Activated CD4-positive, alpha-beta T cell treated with anti-CD3 and anti-CD28 coated beads, Interleukin-2, amount 10 ng/mL, durations not matched to agents 7 days and 5 days (primary cell): ENCODE results near the gene YARS1. TPM values are rescaled to one million over a fixed set of nuclear protein-coding genes. Genes with fewer than 3 reads are reported as not detected.

Experiments
- CTCF ChIA-PET: fragments of 350-600 bp; sonication (Branson Sonifier 250); formaldehyde crosslinking; loops from one replicate; lab custom pipeline; 2021; ENCODE audit warnings: antibody characterized with exemption; lab: Charles Lee
- POLR2A ChIA-PET: fragments of 350-600 bp; sonication (Branson Sonifier 250); formaldehyde crosslinking; loops from one replicate; lab custom pipeline; 2021; ENCODE audit warnings: antibody characterized with exemption; lab: Charles Lee
- DNase-seq: peaks from one replicate; pipeline ENCODE4 v3.0.0-alpha.2; 2020
- H3K27ac Mint-ChIP-seq: one replicate; pipeline ENCODE4 v1.8.0; 2021; ENCODE audit warnings: mild to moderate bottlenecking, moderate library complexity, mixed read lengths
- H3K27me3 Mint-ChIP-seq: one replicate; pipeline ENCODE4 v1.8.0; 2021; ENCODE audit warnings: mixed read lengths
- H3K36me3 Mint-ChIP-seq: one replicate; pipeline ENCODE4 v1.8.0; 2021; ENCODE audit warnings: low read depth, mixed read lengths
- H3K4me1 Mint-ChIP-seq: one replicate; pipeline ENCODE4 v1.8.0; 2021; ENCODE audit warnings: mixed read lengths
- H3K4me3 Mint-ChIP-seq: one replicate; pipeline ENCODE4 v1.8.0; 2021; ENCODE audit warnings: mild to moderate bottlenecking, moderate library complexity, mixed read lengths
- H3K9me3 Mint-ChIP-seq: one replicate; pipeline ENCODE4 v1.8.0; 2021; ENCODE audit warnings: mixed read lengths
- total RNA-seq, 2 experiments: library from RNA; stranded (reverse); gene quantifications; one replicate each; pipeline ENCODE4 v1.2.3, GENCODE V29; 2021

The YARS1 gene
- total RNA-seq, 2 experiments from 2014 or later = 167 to 196 TPM

DNA sequence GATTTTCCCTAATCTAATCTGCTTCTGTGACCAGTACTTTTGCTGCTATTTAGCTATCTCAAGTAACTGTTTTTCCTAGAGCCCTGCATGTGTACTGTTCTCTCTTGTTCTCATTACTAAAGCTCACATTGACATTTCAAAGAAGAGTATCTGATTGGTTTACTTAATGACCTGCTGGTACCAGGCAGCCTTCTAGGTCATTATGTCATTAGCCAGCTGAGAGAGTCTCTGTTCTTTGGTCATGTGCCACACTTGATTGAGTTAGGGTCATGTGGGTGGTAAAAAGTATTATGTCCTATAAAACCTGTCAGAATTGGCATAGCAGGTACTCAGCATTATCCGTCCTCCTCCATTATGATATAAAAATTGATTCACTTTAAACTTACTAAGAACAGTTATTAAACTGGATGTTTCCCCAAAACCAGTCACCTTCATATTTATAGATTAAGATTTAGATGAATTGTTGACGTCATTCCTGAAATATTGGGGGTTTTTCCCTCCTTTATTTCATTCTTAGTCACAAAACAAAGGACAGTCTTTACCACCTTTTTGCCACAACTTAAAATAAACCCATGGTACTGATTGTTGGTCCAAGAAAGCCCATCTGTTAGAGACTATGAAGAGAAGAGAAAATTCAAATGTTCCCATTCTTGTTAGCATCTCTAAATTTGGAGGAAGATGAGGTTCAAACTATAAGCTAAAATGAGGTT lies 31.4 kb upstream of the YARS1 start:
- no peak overlapping the region for H3K4me3 Mint-ChIP-seq
- H3K27me3 Mint-ChIP-seq = no peaks in the 10 kb centered on the region
- H3K27ac Mint-ChIP-seq = no peak overlapping the region
- H3K4me1 Mint-ChIP-seq = no peaks in the 10 kb centered on the region
- POLR2A ChIA-PET = no interaction called here
- DNase-seq = no peak
- no peaks in the 10 kb centered on the region for H3K9me3 Mint-ChIP-seq
- CTCF ChIA-PET = interaction anchor here (1.1 kb wide), 1 partner anchor 28 kb away, joined by 5 read pairs; no protein-coding TSS in a partner anchor
- H3K36me3 Mint-ChIP-seq = peaks cover 28% of the 10 kb centered on the region

DNA sequence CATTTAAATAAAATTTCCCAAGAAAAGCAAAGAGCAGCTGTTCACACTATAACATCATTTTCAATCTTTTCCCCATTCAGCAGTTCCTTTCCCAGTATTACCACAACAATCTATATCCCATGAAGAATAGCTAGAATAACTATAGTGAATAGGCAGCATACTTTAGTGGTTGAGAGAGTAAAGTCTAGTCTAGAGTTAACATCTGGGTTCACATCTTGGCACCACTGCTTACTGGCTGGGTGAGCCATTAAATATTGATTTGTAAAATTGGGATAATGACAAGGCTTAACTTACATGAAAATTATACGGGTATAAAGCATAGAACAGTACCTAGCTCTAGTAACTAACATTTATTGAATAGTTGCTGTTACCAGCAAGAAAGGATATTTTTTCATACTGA lies 14.7 kb upstream of the YARS1 start:
- no peaks in the 10 kb centered on the region for H3K27me3 Mint-ChIP-seq
- DNase-seq = no peak
- H3K4me3 Mint-ChIP-seq = no peak overlapping the region
- H3K27ac Mint-ChIP-seq = no peak overlapping the region
- peaks cover 7% of the 10 kb centered on the region for H3K4me1 Mint-ChIP-seq
- H3K9me3 Mint-ChIP-seq = no peaks in the 10 kb centered on the region
- ChIA-PET CTCF (interaction anchor here (0.7 kb wide), 1 partner anchor 10 kb away, joined by 3 read pairs; no protein-coding TSS in a partner anchor), POLR2A (no interaction called here)
- peaks cover 67% of the 10 kb centered on the region for H3K36me3 Mint-ChIP-seq

DNA sequence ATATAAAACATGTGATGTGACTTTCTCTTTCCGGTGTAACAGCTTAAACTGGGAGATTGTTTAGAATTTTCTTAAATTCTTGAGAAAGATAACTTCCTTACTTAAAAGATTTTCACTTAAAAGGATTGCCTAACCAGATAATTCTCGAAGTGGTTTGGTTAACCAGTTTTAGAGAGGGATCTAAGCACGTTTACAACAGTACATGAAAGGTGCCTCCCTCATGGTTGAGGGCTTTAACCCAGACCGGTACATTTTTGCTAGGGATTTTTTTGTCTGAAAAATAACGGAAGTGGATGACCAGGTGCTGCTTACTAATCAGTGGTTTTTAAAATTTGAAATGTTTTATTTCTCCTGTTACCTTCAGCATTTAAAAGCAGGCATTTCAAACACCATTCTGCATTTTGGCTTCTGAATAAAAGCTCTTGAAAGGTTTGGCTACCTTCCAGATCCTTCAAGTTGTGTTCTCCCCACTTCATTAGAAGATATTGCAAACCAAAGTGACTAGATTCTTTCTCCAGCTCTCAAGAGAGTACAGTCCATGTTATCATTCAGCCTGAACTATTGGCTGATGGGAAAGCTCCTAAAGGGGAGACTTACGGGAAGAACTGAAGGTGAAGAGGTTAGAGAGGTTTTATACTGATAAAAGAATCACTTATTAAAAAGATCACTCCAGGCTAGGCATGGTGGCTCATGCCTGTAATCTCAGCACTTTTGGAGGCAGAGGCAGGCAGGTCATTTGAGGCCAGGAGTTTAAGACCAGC lies 13.1 kb upstream of the YARS1 start:
- no peak for DNase-seq
- POLR2A ChIA-PET = no interaction called here
- Mint-ChIP-seq H3K4me1 (peaks cover 9% of the 10 kb centered on the region), H3K4me3 (no peak overlapping the region), H3K27ac (no peak overlapping the region), H3K36me3 (peaks cover 71% of the 10 kb centered on the region), H3K9me3 (no peaks in the 10 kb centered on the region), H3K27me3 (no peaks in the 10 kb centered on the region)
- CTCF ChIA-PET = interaction anchor here (0.6 to 0.7 kb wide), 2 partner anchors 72 to 310 kb away, joined by 3 read pairs; no protein-coding TSS in a partner anchor

DNA sequence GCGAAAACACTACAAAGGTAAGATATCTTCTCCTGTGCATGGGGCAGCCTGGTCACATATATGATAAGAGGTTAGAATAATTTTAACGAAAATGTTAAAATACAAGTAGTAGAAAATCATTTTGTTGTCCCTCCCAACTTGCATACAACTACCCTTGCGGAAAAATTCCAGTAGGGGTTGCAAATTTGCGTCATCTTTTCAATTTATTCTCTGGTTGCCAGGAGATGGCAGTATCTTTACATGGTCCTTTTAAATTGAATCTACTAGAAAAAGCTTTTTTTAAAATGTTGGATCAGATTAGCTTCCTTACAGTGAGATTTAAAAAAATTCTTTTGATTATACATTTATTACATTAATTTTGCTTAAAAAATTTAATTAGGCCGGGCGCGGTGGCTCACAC lies 11.2 kb upstream of the YARS1 start:
- POLR2A ChIA-PET = no interaction called here
- Mint-ChIP-seq H3K27ac (no peak overlapping the region), H3K4me3 (no peak overlapping the region), H3K9me3 (no peaks in the 10 kb centered on the region), H3K4me1 (peaks cover 17% of the 10 kb centered on the region), H3K36me3 (peaks cover 72% of the 10 kb centered on the region), H3K27me3 (no peaks in the 10 kb centered on the region)
- CTCF ChIA-PET = no interaction called here
- no peak for DNase-seq

DNA sequence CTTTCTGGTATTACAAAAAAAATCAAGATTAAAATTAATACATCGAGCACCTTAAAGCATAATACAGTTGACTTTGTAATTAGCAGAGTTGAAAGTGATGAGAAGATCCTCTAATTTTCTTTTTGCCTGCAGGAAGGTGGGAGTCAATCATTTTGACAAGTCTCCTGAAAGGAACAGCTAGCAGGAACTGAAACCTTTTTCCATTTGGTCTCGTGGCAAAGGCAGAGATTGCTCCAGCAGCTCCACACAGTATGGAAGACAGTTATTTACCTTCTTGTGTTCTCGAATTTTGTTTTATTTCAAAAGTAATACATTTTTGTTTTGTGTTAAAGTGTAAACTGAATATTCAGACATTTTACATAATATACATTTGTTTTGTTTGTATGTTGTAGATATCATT lies 8.0 kb upstream of the YARS1 start:
- ChIA-PET CTCF (interaction anchor here (1.5 kb wide), 1 partner anchor 52 kb away, joined by 4 read pairs; no protein-coding TSS in a partner anchor), POLR2A (no interaction called here)
- Mint-ChIP-seq H3K36me3 (peaks cover 56% of the 10 kb centered on the region), H3K27me3 (no peaks in the 10 kb centered on the region), H3K27ac (no peak overlapping the region), H3K9me3 (no peaks in the 10 kb centered on the region), H3K4me1 (peaks cover 29% of the 10 kb centered on the region), H3K4me3 (no peak overlapping the region)
- no peak for DNase-seq

DNA sequence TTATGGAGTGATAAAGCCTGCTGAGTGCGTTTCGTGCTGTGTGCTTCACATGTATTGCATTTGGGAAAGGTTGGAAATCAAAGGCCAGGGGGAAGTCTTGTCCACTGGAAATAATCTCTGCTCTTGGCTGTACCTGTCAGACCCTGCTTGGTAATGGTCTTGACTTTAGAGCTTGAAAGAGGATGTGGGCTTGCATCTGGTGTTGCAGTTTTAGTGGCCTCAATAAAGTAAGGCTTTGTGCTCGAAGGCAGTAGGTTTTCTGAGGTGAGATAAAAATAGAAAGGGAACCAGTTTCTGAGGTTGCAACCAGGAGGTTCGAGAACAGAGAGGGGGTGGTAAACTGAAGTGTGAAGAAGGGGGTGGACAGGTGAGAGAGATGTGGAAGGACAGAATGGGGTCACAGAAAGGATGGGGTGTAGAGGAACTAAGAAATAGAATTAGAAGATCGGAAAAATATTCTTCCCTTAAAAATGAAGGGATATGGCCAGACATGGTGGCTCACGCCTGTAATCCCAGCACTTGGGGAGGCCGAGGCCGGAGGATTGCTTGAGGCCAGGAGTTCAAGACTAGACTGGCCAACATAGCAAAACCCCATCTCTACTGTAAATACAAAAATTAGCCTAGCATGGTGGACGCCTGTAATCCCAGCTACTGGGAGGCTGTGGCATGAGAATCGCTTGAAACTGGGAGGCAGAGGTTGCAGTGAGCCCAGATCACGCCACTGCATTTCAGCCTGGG lies 1.8 kb upstream of the YARS1 start:
- peak; percentile 31 for DNase-seq
- H3K4me1 Mint-ChIP-seq = peaks cover 50% of the 10 kb centered on the region
- peak overlapping the region; percentile 90 for H3K4me3 Mint-ChIP-seq
- H3K36me3 Mint-ChIP-seq = peaks cover 43% of the 10 kb centered on the region
- no peaks in the 10 kb centered on the region for H3K9me3 Mint-ChIP-seq
- CTCF ChIA-PET = interaction anchor here (0.6 kb wide), 1 partner anchor 299 kb away, joined by 3 read pairs; no protein-coding TSS in a partner anchor
- POLR2A ChIA-PET = interaction anchor here (0.5 kb wide), 1 partner anchor 24 kb away, joined by 7 read pairs; no protein-coding TSS in a partner anchor
- peak overlapping the region; percentile 97 for H3K27ac Mint-ChIP-seq
- no peaks in the 10 kb centered on the region for H3K27me3 Mint-ChIP-seq

DNA sequence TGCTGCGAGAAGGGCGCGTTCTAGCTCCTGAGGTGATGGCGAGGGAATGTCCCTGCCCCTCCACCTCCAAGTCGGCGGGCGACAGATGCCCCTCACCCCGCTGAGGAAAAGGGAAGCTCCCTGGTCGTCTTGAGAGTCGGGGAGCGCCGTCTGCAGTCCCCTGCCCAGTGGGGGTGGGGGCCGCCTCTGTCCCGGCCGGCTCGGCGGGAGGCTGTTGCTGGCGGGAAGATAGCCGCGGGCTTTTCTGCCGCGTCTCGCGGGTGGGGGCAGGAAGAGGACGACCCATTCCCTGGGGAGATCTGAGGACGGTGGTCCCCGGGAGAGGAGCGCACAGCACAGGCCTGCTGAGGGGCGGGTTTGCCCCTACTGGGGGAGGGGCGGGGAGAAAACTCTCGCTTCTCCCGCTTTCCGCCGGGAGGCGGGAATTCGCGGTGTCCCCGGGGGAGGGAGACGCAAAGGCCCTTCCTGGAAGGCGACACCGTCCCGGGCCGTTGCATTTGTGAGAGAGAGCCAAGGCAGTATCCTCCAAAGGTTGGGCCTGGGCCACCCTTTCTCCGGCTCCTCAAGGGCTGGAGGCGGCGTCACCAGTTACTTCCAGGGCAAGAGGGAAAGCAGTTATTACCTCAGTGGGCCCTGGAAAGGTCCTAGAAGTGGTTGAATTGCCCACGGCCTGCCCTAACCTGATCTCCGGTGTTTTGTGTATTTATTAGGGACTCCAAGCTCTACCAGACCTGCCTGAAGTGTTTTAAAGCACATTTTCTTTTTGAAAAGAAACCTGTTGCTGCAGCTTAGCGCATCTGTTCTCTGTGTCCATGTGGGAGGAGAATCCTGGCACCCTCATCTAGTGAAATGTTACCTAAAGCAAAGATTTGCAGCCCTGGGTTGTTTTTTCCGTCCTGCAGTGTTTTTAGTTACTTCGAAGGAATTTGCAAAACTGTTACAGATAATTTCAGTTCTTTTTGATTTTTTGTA lies 943 bp upstream of the YARS1 start:
- peaks cover 53% of the 10 kb centered on the region for H3K4me1 Mint-ChIP-seq
- peak; percentile 40 for DNase-seq
- CTCF ChIA-PET = interaction anchor here (1.4 to 1.5 kb wide), 2 partner anchors 12 to 122 kb away, joined by 3 to 4 read pairs; no protein-coding TSS in a partner anchor
- peak overlapping the region; percentile 97 for H3K27ac Mint-ChIP-seq
- no peaks in the 10 kb centered on the region for H3K27me3 Mint-ChIP-seq
- POLR2A ChIA-PET = no interaction called here
- peaks cover 46% of the 10 kb centered on the region for H3K36me3 Mint-ChIP-seq
- H3K4me3 Mint-ChIP-seq = peak overlapping the region; percentile 90
- H3K9me3 Mint-ChIP-seq = no peaks in the 10 kb centered on the region

DNA sequence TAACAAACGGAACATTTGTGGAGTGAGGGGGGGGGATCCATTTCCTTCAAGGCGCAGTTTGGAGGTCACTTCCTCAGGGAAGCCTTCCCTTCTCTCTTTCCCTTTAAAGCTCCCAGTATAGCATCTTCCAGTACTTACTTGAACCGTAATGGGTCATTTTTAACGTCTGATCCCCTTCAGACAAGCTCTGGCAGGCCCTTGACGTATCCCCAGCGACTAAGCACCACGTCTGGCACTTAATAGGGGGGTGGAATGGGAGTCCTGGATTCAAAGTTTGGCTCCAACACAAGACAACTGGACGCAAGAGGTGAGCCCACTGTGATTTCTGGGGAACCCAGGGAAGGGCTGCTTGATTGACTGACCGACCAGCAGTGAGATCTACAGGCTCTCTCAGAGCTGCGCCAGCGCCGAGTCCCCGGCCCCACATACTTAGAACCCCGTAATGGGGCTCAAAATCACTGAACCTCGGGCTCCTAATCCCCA lies 441 bp downstream of the YARS1 start:
- Mint-ChIP-seq H3K9me3 (no peaks in the 10 kb centered on the region), H3K27ac (peak overlapping the region; percentile 97), H3K4me1 (peaks cover 59% of the 10 kb centered on the region), H3K36me3 (peaks cover 48% of the 10 kb centered on the region), H3K27me3 (no peaks in the 10 kb centered on the region), H3K4me3 (peak overlapping the region; percentile 90)
- POLR2A ChIA-PET = no interaction called here
- DNase-seq = no peak
- CTCF ChIA-PET = interaction anchor here (1.4 to 1.5 kb wide), 2 partner anchors 10 to 123 kb away, joined by 3 to 4 read pairs; no protein-coding TSS in a partner anchor

DNA sequence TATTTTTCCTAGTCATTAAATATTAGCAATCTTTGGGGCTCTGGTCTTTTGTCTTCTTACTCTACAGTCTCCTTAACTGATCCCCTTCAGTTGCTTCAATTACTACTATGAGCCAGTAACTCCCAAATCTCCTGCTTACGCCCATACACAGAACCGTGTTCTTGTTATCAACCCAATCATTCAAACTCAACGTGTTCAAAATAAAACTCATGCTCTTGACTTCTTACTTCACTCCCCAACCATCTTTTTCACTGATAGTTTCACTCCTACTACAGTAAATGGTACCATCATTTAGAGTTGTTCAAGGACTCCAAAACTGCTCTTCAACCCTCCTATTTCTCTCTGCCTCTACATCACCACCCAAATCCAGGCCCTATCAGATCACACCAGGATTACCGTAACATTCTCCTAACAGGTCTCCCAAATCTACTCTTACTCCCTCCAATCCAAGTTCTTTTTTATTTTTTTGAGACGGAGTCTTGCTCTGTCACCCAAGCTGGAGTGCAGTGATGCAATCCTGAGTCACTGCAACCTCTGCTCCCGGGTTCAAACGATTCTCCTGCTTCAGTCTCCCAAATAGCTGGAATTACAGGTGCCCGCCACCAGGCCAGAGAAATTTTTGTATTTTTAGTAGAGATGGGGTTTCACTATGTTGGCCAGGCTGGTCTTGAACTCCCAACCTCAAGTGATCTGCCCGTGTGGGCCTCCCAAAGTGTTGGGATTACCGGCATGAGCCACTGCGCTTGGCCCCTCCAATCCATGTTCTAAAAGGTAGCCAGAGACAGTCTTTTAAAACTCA lies 3.0 kb downstream of the YARS1 start:
- no peaks in the 10 kb centered on the region for H3K27me3 Mint-ChIP-seq
- DNase-seq = no peak
- H3K27ac Mint-ChIP-seq = no peak overlapping the region
- peak overlapping the region; percentile 14 for H3K4me3 Mint-ChIP-seq
- ChIA-PET POLR2A (no interaction called here), CTCF (interaction anchor here (1.0 kb wide), 1 partner anchor 313 kb away, joined by 5 read pairs; no protein-coding TSS in a partner anchor)
- H3K4me1 Mint-ChIP-seq = peaks cover 60% of the 10 kb centered on the region
- peaks cover 71% of the 10 kb centered on the region for H3K36me3 Mint-ChIP-seq
- H3K9me3 Mint-ChIP-seq = no peaks in the 10 kb centered on the region

DNA sequence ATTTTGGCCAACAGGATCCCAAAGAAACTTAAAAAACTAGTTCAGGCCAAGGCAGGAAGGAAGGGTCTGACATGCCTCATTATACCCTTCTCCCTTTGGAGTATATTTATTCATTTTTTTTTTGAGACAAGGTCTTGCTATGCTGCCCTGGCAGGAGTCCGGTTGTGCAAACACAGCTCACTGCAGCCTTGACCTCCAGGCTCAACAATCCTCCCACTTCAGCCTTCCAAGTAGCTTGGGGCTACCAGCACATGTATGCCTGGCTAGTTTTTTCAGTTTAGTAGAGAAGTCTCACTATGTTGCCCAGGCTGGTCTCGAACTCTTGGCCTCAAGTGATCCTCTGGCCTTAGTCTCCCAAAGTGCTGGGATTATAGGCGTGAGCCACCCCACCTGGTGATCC lies 5.2 kb downstream of the YARS1 start:
- Mint-ChIP-seq H3K36me3 (peaks cover 78% of the 10 kb centered on the region), H3K4me1 (peaks cover 62% of the 10 kb centered on the region), H3K4me3 (no peak overlapping the region), H3K27me3 (no peaks in the 10 kb centered on the region), H3K9me3 (no peaks in the 10 kb centered on the region), H3K27ac (no peak overlapping the region)
- ChIA-PET POLR2A (no interaction called here), CTCF (interaction anchor here (0.5 kb wide), 1 partner anchor 12 kb away, joined by 3 read pairs; no protein-coding TSS in a partner anchor)
- no peak for DNase-seq

DNA sequence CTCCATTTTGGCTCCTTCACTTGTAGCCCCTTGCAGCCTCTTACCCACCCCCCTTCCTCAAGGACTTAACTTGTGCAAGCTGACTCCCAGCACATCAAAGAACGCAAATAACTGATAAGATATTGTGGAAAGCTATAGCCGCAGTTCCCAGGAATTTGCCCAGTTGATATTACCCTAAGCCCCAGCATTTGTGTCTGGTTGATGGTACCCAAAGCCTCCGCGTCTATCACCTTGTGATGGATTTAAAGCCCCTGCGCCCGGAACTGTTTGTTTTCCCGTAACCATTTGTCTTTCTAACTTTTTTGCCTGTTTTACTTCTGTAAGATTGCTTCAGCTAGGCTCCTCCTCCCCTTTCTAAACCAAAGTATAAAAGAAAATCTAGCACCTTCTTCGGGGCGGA lies 5.9 kb downstream of the YARS1 start:
- H3K4me3 Mint-ChIP-seq = no peak overlapping the region
- no peak overlapping the region for H3K27ac Mint-ChIP-seq
- ChIA-PET CTCF (interaction anchor here (1.4 kb wide), 1 partner anchor 9 kb away, joined by 4 read pairs; no protein-coding TSS in a partner anchor), POLR2A (no interaction called here)
- no peaks in the 10 kb centered on the region for H3K27me3 Mint-ChIP-seq
- H3K9me3 Mint-ChIP-seq = no peaks in the 10 kb centered on the region
- H3K36me3 Mint-ChIP-seq = peaks cover 79% of the 10 kb centered on the region
- no peak for DNase-seq
- peaks cover 65% of the 10 kb centered on the region for H3K4me1 Mint-ChIP-seq
